ENCODE measurements around the gene MAN1B1.
"Not testable (repeated sequence)": the region's sequence is repeated elsewhere in the genome, so short reads cannot be mapped to it uniquely, and the experiment has no call there.

MAN1B1 gene

DNA sequence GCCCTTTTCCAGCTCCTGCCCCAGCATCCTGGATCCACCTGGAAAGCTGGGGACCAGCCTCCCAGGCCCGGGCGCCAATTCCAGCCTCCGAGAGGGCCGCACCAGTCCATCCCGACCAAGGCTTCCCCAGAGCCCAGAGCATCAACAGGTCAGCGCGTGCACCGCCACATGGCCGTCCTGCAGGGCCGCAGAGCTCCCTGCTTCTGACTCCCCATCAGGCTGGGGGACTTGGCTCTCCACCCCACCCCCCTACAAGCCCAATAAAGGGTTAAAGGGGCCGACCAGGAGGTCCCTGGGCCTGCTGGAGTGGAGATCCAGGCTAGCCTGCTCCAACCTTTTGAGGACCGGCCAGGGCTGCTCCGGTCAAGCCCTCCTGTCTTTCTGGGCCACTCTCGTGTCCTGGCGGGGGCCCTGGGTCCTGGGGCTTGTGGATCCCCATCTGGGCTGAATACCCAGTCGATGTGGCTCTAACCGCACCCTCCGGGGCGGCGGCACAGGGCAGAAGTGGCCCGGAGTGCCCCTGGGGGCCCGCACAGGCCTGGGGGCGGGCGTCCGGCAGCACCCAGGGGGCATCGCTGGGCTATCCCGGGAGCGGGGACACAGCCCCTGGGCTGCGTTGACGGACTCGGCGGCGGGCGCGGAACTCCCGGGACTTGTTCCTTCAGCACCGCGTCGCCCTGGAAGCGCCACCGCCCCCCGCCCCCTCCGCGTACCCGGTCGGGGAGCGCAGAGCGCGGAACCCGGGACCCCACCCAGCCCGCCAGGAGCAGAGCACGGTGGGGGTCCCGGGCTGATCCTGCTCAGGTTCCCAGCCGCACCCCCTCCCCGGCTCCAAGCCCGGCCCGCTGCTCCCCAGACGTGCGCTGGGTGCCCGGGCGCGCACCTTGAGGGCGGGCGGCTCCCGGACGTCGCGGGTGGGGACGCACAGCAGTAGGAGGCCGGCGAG lies 33.5 kb upstream of the MAN1B1 start:
- DNase-seq (ENCODE audit: low read depth): no peak

DNA sequence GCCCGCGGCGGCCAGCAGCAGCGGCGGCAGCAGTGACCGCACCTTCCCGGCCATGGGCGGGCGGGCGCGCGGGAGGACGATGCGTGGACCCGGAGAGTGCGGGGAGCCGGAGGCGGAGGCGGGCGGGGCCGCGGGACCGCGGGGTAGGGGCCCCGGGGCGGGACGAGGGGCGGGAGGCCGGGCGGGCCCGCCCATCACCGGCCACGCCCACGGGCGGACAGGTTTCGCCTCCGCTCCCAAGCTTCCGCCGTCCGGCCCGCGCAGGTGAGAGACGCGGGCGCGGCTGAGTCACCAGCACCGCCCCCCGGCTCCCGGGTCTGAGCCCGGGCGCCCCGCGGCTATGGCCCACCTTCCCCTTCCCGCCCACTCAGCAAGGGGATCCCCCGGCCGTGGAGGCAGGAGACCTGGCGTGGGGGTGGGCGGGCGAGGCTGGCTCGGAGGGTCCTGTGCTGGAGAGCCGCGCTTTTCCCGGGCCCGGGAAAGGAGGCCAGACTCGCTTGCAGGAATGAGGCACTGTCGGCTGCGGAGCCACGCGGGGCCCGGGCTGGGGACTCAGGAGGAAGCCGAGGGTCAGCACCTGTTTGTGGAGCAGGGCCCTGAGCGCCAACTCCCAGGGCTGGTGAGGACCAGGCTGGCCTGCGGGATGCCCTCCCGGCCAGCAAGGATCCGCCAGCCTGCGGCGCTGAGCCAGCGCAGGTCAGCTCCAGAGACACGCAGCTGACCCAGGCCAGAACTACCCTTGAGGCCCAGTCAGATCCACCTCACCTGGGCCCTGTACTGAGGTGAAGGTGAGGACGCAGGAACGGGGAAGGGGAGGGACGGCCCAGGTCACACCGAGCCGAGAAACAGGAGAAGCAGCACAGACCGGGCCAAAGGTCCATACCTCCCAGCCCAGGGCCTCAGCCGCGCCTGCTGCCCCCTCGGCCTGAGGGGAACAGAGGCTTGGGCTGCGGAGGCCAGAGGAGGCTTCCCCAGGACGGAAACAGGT lies 32.5 kb upstream of the MAN1B1 start, which contains the start of gene ENTPD2:
ENTPD2 (minus strand) TSS at position 118 of the 988 bp plus-strand sequence; CDS start at position 54, 64 bp downstream.
- no peak for DNase-seq (ENCODE audit: low read depth)

DNA sequence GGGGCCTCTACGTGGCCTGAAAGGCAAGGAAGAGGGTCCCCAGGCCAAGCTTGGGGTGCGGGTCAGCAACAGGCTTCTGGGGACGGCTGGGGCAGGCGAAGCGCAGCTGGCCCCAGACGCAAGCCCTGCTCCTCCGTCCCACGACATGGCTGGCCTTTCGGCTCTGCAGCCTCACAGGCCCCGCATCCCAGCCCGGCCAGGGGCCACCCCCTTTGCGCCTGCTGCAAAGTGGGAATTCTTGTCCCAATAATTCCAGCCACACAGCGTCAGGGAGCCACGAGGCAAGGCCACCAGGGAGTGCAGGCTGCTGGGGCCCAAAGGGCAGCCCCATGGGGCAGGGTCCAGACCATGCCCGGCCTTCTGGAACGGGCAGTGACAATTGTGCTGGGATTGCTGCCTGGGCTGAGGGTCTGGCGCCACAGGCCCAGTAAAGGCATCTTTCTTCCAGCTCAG lies 31.8 kb upstream of the MAN1B1 start:
- no peak for DNase-seq (ENCODE audit: low read depth)

DNA sequence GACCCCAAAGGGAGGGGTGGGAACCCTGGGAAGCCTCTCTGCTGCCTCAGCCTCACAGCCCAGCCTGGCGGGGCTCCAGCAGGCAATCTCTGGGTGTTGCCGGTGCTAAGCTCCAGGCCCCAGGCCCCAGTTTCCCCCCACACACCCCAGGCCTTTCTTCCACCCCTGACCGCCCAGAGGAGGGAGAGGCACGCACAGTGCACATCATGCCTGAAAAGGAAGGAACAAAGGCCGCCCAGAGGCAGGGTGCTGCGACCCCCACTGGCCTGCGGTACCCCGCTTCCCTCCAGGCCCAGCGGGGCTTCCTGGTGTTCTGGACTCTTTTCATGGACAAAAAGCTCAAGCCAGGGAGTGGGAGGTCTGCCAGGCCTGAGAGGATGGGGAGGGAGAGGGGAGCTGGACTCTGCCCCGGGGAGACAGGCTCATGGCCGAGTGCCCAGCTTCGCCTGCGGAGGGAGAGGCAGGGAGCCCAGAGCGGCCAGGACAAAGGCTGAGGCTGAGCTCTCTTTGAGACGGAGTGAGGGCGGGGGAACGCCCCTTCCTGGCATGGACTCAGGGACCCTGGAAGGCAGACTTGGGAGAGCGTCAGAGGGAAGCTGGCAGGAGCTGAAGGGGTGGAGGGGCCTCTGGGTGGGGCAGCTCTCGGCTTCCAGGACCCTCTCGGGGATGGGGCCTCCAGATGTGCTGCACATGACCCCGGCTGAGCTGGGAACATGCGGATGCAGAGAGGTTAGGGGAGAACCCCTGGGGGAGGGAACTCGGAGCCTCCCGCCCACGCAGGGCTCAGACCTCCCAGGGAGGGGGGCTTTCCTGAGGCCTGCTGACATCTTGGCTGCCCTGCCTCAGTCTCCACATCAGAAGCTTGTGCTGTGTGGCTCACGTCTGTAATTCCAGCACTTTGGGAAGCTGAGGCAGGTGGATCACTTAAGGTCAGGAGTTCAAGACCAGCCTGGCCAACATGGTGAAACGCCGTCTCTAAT lies 31.1 kb upstream of the MAN1B1 start:
- no peak for DNase-seq (ENCODE audit: low read depth)

DNA sequence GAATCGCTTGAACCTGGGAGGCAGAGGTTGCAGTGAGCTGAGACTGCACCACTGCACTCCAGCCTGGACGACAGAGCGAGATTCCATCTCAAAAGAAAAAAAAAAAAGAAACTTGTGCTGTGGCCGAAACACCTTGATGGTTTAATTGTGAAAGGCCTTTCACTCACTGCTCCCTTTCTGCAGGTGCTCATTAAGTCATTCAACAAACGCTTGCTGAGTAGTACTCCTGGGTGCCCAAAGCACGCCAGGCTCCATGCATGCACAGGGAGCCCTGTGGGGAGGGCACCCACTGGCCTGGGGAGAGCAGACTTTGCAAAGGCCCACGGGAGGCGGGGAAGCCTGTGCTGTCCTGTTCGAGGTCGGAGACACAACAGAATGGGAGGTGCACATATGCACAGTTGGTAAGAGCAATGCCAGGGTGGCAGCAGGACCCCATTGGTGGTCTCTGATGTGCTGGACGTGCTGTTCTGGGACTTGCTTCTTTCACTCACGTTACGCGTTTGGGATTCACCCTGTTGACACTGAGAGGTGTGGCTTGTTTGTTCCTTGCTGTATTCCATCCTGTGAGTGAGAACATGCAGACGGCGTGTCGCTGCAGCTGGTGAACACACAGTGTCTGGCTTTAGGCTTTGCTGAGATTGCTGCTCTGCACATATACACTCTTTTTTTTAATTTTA lies 29.9 kb upstream of the MAN1B1 start:
- no peak for DNase-seq (ENCODE audit: low read depth)

DNA sequence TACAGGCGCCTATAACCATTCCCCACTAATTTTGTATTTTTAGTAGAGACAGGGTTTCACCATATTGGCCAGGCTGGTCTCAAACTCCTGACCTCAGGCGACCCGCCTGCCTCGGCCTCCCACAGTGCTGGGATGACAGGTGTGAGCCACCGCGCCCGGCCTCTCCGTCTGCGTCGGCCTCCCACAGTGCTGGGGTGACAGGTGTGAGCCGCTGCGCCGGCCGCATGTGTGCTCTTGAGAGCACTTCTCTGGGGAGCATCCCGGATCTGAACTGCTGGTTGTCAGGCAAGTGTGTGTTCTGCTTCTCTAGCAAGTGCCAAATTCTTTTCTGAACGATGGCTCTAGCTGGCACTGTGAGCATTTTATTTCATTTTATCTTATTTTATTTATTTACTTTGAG lies 29.2 kb upstream of the MAN1B1 start:
- DNase-seq (ENCODE audit: low read depth): no peak

DNA sequence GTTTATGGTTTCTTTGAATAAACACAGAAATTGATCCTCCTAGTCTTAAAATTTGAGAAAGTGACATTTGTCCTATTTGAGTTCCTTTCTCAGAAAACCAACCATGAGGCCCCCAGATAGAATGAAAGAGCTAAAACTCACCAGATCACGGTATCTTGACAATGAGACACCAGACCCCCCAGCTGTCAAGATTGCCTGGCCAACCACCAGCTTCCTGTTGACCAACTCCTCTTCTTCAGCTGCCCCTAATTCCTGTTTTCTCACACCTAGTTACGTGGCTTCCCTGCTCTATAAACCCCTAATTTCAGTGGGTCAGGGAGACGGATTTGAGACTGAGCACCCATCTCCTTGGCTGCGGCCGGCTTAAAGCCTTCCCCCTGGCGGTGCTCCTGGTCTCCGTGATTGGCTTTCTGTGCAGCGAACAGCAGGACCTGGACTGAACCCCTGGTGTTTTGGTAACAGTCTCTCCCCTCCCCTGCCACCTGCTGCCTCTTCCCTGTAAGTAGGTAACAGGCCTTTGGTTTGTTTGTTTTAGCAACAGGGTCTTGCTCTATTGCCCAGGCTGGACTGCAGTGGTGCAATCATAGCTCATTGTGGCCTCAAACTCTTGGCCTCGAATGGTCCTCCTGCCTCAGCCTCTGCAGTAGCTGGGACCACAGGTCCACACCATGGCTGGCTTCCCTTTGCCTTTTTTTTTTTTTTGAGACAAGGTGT lies 28.1 kb upstream of the MAN1B1 start:
- no peak for DNase-seq (ENCODE audit: low read depth)

DNA sequence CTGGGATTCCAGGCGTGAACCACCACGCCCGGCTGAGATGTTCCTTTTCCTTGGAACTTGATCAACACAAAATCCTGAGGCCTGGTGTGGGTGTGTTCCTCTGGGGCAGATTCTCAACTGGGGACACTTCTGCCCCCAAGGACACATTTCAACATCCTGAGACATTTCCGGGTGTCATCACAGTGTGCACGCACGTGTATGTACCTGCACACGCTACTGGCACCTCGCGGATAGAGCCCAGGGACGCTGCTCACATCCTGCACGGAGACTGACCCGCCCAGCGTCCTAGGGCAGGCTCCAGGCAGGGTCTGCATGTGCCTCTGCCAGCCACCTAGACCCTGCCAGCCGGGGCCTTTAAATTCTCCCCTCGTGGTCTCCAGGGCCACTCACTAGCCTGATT lies 24.4 kb upstream of the MAN1B1 start:
- no peak for DNase-seq (ENCODE audit: low read depth)

DNA sequence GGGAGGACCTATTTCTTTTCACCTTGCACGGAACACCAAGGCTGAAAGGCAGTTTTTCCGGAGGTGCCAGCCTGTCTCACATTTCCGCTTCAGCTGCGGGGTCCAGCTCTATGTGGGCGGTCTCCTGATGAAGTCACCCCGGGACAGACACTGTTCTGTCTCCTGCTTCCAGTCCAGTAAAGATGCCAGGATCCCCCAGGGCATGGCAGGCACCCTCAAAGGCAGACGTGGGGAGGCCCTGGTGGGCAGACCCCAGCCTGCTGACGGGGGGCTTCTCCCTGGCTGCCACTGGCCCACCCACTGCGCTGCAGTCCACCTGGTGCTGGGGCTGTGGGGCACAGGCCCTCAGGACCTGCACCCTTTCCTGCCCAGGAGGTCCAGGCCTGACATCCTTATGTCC lies 24.0 kb upstream of the MAN1B1 start:
- not testable (repeated sequence) for DNase-seq (ENCODE audit: low read depth)

DNA sequence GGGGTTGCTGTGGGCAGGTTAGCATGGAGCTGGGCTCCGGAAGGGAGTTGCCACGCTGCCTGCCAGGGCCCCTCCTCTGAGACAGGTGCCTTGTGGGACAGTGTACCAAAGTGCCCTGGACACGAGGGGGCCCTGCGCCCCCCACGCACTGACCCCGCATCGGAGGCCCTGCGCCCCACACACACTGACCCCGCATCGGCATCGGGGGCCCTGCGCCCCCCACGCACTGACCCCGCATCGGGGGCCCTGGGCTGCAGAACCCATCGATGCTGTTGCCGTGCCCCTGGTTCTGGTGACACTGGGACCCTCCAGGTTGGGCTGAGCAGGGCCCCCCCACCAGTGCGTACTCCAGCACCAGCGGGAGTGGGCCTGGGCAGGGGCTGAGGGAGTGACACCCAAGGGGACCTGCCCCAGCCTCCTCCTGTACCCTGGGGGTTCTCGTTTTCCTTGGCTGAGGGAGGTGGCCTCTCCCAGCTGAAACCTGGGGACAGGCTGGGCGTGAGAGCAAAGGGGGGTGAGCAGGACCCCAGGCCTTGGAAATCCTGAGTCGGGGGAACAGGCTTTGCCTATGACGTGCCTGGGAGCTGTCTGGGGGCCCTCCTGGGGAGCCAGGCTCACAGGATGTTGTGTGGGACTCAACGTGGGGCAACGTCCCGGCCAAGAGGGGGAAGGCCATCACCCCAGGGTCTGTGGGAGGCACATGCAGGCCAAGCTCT lies 23.3 kb upstream of the MAN1B1 start:
- DNase-seq (ENCODE audit: low read depth): no peak

DNA sequence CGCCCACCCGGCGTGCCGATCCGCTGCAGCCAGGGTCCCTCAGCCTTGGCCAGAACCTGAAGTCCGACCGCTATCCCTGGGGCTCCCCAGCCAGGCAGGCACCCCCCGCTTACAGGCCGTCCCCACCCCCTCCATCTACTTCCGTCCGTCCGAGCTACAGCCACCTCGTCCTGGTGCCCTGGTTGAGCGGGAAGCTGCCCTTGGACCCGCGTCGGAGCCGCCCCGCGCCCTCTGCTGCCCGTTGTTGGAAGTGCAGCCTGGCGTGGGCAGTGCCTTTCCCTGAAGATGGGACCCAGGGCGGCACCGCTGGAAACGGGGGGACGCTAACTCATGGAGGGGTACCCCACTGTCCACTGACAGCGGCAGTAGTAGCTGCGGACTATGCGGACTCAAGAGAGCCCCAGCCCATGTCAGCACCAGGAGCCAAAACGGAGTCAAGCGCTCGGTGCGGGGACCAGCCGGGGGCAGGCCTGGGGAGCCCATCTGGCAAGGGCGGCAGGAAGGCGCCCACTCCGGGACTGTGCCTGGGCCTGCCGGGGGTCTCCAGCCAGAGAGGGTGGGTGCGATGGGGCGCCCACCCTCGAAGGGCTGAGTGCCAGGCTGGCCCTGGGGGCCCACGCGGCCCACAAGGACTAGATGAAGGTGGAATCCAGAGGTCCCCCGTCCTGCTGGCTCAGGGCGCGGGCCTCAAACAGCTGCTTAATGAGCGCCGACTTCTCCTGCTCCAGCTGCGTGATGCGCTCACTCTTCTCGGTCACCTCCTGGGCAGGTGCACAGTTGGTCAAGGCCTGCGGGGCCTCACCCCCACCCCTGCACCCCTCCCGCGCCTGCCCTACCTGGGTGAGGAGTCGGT lies 22.5 kb upstream of the MAN1B1 start:
- DNase-seq (ENCODE audit: low read depth): peak; percentile 40

DNA sequence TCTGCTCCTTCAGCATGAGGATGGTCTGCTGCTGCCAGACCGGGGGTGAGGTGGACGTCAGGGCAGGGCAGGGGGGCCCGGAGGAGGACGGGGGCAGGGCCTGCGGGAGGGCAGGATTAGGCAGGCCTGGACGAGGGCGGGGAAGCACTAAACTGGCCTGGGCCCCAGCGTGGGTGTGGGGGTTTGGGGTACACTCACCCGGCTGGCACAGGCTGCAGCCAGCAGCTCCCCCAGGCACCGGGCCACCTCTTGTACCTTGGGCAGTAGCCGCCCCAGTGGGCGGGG lies 22.0 kb upstream of the MAN1B1 start:
- no peak for DNase-seq (ENCODE audit: low read depth)

DNA sequence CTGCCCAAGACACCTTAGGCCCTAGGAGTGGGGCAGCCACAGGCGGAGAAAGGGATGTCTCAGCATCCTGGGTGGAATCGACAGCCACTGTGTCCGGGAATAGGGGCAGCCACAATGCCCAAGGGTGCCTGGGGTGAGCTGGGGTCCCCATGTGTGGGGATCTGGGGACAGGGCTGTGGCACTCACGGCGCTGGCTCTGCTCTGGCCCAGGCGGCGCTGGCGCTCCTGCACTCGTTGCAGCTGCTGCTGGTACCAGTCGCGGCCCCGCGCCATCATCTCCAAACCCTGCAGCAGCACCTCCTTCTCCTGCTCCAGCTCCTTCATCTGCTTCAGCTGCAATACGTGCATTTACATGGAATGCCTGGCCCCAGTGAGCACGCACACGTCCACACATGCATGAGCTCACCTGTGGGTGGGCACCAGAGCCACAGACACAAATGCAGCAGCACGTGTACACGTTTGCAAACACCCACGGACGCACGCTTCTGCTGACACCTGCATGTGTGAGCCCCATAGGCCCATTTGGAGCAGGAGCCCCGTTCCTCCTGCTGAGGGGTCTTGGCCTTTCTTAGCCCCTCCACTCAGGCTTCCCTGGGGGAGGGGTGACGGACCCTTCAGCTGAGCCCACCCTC lies 21.3 kb upstream of the MAN1B1 start:
- DNase-seq (ENCODE audit: low read depth): no peak

DNA sequence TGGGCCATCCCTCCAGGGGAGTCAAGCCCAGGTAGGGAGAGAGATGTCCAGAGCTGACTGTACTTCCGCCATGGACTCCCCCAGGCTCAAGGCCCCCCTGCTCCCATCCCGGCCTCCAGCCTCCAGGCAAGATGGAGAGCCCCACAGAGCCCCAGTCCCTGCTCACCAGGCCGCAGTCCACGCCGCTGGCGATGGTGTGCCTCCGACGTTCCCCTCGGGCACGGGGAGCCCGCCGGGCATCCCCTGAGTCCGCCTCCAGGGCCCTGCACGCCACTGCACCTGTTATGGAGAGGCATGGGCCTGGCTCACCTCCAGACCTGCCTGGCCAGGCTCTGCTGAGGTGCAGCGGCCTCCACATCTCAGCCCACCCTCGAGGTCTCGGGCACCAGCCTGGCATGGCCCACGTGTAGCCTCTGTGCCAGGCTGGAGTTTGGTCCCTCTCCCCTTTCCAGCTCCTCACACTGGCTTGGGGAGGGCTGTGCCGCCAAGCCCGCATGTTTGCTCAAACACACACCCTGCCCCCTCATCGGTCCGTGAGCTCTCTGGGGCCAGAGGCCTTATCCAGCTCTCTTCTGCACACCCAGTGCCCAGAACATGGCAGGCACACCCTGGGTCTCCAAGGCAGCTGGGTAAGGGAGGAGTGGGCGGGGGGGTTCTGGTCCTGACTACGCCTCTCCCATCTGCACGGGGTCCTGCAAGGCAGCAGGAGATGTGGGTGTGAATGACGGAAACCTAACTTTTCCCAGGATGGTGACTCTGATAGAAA lies 20.5 kb upstream of the MAN1B1 start:
- no peak for DNase-seq (ENCODE audit: low read depth)

DNA sequence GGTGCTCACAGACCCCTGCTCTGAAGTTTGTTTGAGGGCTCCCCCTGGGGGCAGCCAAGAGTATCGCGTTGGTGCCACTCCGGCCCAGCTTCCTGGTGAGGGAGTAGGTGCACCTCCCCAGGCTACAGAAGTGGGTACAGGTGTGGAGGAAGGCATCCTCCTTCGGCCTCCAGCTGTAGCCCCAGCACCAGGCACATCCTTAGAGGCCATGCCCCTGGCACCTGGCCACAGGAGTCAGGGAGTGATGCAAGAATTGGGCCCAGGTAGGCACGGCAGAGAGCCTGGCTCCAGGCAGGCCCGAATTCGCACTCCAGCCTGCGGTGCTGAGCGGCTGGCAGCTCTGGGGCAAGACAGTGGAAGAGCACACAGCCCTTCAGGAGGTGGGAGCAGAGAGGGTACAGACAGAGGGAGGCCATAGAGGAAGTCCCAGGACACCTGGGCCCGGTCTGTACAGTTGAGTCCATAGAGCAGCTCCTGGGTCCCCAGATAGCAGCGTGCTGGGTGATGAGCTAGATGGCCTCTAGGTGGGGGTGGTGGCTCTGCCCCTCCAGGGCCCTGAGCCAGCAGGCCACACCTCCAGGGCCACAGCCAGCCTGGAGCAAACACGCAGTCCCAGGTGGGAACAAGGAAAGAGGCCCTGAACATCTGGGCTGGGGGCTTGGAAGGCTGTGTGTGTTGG lies 18.8 kb upstream of the MAN1B1 start:
- DNase-seq (ENCODE audit: low read depth): peak; percentile 78

DNA sequence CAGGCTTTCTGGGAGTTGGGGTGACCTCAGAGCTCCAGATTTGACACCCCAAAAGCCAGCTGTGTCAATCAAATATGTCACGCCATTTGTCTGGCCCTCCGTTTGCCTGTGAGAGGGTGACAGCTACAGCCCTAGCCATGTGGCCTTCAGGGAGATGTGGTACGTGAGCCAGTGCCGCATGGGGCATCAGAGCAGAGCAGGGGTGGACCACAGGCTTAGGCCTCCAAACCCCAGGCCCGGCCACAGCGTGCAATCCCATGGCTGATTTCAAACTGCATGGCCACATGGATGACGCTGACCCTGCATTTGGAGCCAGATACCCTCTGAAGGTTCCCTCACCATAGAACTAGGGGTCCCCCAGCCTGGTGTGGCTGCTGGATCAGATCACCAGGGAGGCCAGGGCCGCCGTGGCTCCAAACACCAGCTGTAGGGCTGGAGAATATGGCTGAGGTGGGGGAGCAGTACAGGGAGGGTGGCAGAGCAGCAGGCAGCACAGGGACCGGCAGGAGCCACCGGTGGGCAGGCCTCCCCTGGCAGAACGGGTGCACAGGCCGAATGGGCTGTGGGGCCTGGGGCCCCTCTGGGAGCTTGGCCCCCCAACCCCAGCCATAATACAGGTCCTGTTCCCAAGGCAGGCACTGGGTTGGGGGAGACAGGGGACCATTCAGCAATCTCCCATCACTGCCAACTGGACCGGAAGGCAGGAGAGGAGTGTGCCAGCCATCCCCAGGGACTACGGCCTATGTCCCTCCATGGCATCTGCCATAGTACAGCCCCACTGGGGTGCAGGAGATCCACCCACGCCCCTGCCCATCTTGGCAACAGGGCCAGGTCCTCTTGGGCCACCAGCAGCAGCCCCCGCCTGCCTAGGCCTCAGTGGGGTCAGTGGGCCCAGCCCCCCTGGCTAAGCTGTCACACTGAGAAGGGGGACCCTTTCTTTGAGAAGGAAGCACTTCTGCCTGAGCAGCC lies 18.0 kb upstream of the MAN1B1 start:
- DNase-seq (ENCODE audit: low read depth): no peak

Measured in activated T-cell treated with anti-CD3 and anti-CD28 coated beads for 24 hours (primary cell).